ENCODE results near the gene PCDHGA7. TPM values are rescaled to one million over a fixed set of nuclear protein-coding genes. Genes with fewer than 3 reads are reported as not detected.

Gene PCDHGA7
- total and polyA plus RNA-seq, 10 donors, result 0.18 to 5.4 (median 2.0) TPM

Other genes starting within 250 kb of the PCDHGA7 start
Only the 30 nearest of the 36 such genes appear.
- gene PCDHB9, start 195.6 kb upstream of the PCDHGA7 start, total RNA-seq, result 1 to 10 TPM in 5 of 7 donors, under 1 TPM in 2; 0.40 to 4.9 (median 1.5) TPM
- under 1 TPM; 0.06 to 0.19 (median 0.09) TPM for gene PCDHB9, start 195.6 kb upstream of the PCDHGA7 start, polyA plus RNA-seq
- gene PCDHB10, start 190.4 kb upstream of the PCDHGA7 start, total RNA-seq, result 1 to 10 TPM in 4 of 7 donors, under 1 TPM in 3; 0.74 to 2.7 (median 1.4) TPM
- under 1 TPM; 0.09 to 0.26 (median 0.15) TPM for gene PCDHB10, start 190.4 kb upstream of the PCDHGA7 start, polyA plus RNA-seq
- gene PCDHB11, start 183.1 kb upstream of the PCDHGA7 start, total RNA-seq, result 1 to 10 TPM in 5 of 7 donors, under 1 TPM in 2; 0.68 to 3.4 (median 1.2) TPM
- under 1 TPM; 0.07 to 0.19 (median 0.14) TPM for gene PCDHB11, start 183.1 kb upstream of the PCDHGA7 start, polyA plus RNA-seq
- gene PCDHB12, start 174.0 kb upstream of the PCDHGA7 start, total RNA-seq, result 1 to 10 TPM; 1.1 to 2.4 (median 1.8) TPM
- gene PCDHB12, start 174.0 kb upstream of the PCDHGA7 start, polyA plus RNA-seq, result under 1 TPM; 0.11 to 0.16 (median 0.11) TPM
- gene PCDHB13, start 168.8 kb upstream of the PCDHGA7 start, total RNA-seq, result 1 to 10 TPM; 1.4 to 6.8 (median 4.0) TPM
- gene PCDHB13, start 168.8 kb upstream of the PCDHGA7 start, polyA plus RNA-seq, result under 1 TPM; 0.09 to 0.38 (median 0.12) TPM
- 1 to 10 TPM; 1.6 to 5.9 (median 2.8) TPM for gene PCDHB14, start 159.4 kb upstream of the PCDHGA7 start, total RNA-seq
- gene PCDHB14, start 159.4 kb upstream of the PCDHGA7 start, polyA plus RNA-seq, result under 1 TPM; 0.27 to 0.93 (median 0.30) TPM
- 1 to 10 TPM; 1.7 to 5.6 (median 3.8) TPM for gene PCDHB15, start 137.3 kb upstream of the PCDHGA7 start, total RNA-seq
- 1 to 10 TPM in 1 of 3 donors, under 1 TPM in 2; 0.42 to 1.1 (median 0.72) TPM for gene PCDHB15, start 137.3 kb upstream of the PCDHGA7 start, polyA plus RNA-seq
- gene SLC25A2, start 78.7 kb upstream of the PCDHGA7 start, total RNA-seq, result 1 to 10 TPM in 6 of 7 donors, under 1 TPM in 1; 0.57 to 3.0 (median 2.2) TPM
- gene SLC25A2, start 78.7 kb upstream of the PCDHGA7 start, polyA plus RNA-seq, result under 1 TPM; 0.05 to 0.22 (median 0.07) TPM
- gene TAF7, start 62.0 kb upstream of the PCDHGA7 start, total RNA-seq, result 10 to 100 TPM; 67.6 to 80.6 (median 75.7) TPM
- gene TAF7, start 62.0 kb upstream of the PCDHGA7 start, polyA plus RNA-seq, result 100 to 1,000 TPM in 2 of 3 donors, 10 to 100 TPM in 1; 91.1 to 112 (median 111) TPM
- gene PCDHGA1, start 52.2 kb upstream of the PCDHGA7 start, total RNA-seq, result under 1 TPM in 6 of 7 donors, not detected in 1; 0.17 to 0.52 (median 0.36) TPM
- gene PCDHGA1, start 52.2 kb upstream of the PCDHGA7 start, polyA plus RNA-seq, result under 1 TPM; 0.04 to 0.06 (median 0.06) TPM
- 1 to 10 TPM in 6 of 7 donors, under 1 TPM in 1; 0.84 to 3.9 (median 1.8) TPM for gene PCDHGA2, start 44.0 kb upstream of the PCDHGA7 start, total RNA-seq
- under 1 TPM; 0.04 to 0.19 (median 0.06) TPM for gene PCDHGA2, start 44.0 kb upstream of the PCDHGA7 start, polyA plus RNA-seq
- gene PCDHGA3, start 38.9 kb upstream of the PCDHGA7 start, total RNA-seq, result 1 to 10 TPM in 5 of 7 donors, under 1 TPM in 2; 0.60 to 4.4 (median 2.1) TPM
- under 1 TPM in 1 of 3 donors, not detected in 2; 0.22 TPM for gene PCDHGA3, start 38.9 kb upstream of the PCDHGA7 start, polyA plus RNA-seq
- gene PCDHGB1, start 32.6 kb upstream of the PCDHGA7 start, total RNA-seq, result 1 to 10 TPM in 6 of 7 donors, under 1 TPM in 1; 0.87 to 3.7 (median 1.6) TPM
- under 1 TPM in 2 of 3 donors, not detected in 1; 0.04 to 0.10 TPM for gene PCDHGB1, start 32.6 kb upstream of the PCDHGA7 start, polyA plus RNA-seq
- gene PCDHGA4, start 27.7 kb upstream of the PCDHGA7 start, total RNA-seq, result 1 to 10 TPM; 1.4 to 4.5 (median 2.7) TPM
- gene PCDHGA4, start 27.7 kb upstream of the PCDHGA7 start, polyA plus RNA-seq, result under 1 TPM; 0.04 to 0.16 (median 0.05) TPM
- 1 to 10 TPM; 1.7 to 4.5 (median 3.5) TPM for gene PCDHGB2, start 22.7 kb upstream of the PCDHGA7 start, total RNA-seq
- under 1 TPM in 2 of 3 donors, not detected in 1; 0.09 to 0.22 TPM for gene PCDHGB2, start 22.7 kb upstream of the PCDHGA7 start, polyA plus RNA-seq
- gene PCDHGA5, start 18.6 kb upstream of the PCDHGA7 start, total RNA-seq, result 1 to 10 TPM; 1.4 to 3.1 (median 2.3) TPM
- under 1 TPM in 2 of 3 donors, not detected in 1; 0.04 to 0.22 TPM for gene PCDHGA5, start 18.6 kb upstream of the PCDHGA7 start, polyA plus RNA-seq
- gene PCDHGB3, start 12.5 kb upstream of the PCDHGA7 start, total RNA-seq, result 1 to 10 TPM; 1.3 to 5.0 (median 3.9) TPM
- gene PCDHGB3, start 12.5 kb upstream of the PCDHGA7 start, polyA plus RNA-seq, result under 1 TPM; 0.06 to 0.38 (median 0.09) TPM
- gene PCDHGA6, start 8.9 kb upstream of the PCDHGA7 start, total RNA-seq, result 1 to 10 TPM; 2.2 to 5.0 (median 4.2) TPM
- gene PCDHGA6, start 8.9 kb upstream of the PCDHGA7 start, polyA plus RNA-seq, result under 1 TPM; 0.35 to 0.58 (median 0.54) TPM
- 1 to 10 TPM; 1.6 to 3.9 (median 3.0) TPM for gene PCDHGB4, start 5.0 kb downstream of the PCDHGA7 start, total RNA-seq
- under 1 TPM; 0.02 to 0.29 (median 0.14) TPM for gene PCDHGB4, start 5.0 kb downstream of the PCDHGA7 start, polyA plus RNA-seq
- 1 to 10 TPM in 6 of 7 donors, under 1 TPM in 1; 0.70 to 3.9 (median 2.1) TPM for gene PCDHGA8, start 9.9 kb downstream of the PCDHGA7 start, total RNA-seq
- gene PCDHGA8, start 9.9 kb downstream of the PCDHGA7 start, polyA plus RNA-seq, result under 1 TPM in 2 of 3 donors, not detected in 1; 0.04 to 0.13 TPM
- 1 to 10 TPM; 3.9 to 8.0 (median 5.6) TPM for gene PCDHGB5, start 15.2 kb downstream of the PCDHGA7 start, total RNA-seq
- under 1 TPM; 0.07 to 0.32 (median 0.17) TPM for gene PCDHGB5, start 15.2 kb downstream of the PCDHGA7 start, polyA plus RNA-seq
- 1 to 10 TPM; 2.6 to 9.6 (median 4.7) TPM for gene PCDHGA9, start 20.0 kb downstream of the PCDHGA7 start, total RNA-seq
- under 1 TPM in 2 of 3 donors, not detected in 1; 0.11 to 0.29 TPM for gene PCDHGA9, start 20.0 kb downstream of the PCDHGA7 start, polyA plus RNA-seq
- gene PCDHGB6, start 25.3 kb downstream of the PCDHGA7 start, total RNA-seq, result 1 to 10 TPM; 3.1 to 6.8 (median 5.2) TPM
- under 1 TPM; 0.13 to 0.42 (median 0.20) TPM for gene PCDHGB6, start 25.3 kb downstream of the PCDHGA7 start, polyA plus RNA-seq
- gene PCDHGA10, start 30.2 kb downstream of the PCDHGA7 start, total RNA-seq, result 1 to 10 TPM; 2.5 to 6.9 (median 4.6) TPM
- gene PCDHGA10, start 30.2 kb downstream of the PCDHGA7 start, polyA plus RNA-seq, result under 1 TPM; 0.15 to 0.35 (median 0.17) TPM
- gene PCDHGB7, start 34.9 kb downstream of the PCDHGA7 start, total RNA-seq, result 10 to 100 TPM in 2 of 7 donors, 1 to 10 TPM in 5; 5.7 to 11.9 (median 8.1) TPM
- under 1 TPM; 0.14 to 0.42 (median 0.15) TPM for gene PCDHGB7, start 34.9 kb downstream of the PCDHGA7 start, polyA plus RNA-seq
- gene PCDHGA11, start 38.3 kb downstream of the PCDHGA7 start, total RNA-seq, result 1 to 10 TPM; 1.8 to 5.7 (median 3.2) TPM
- gene PCDHGA11, start 38.3 kb downstream of the PCDHGA7 start, polyA plus RNA-seq, result under 1 TPM; 0.13 to 0.26 (median 0.18) TPM
- gene PCDHGA12, start 47.8 kb downstream of the PCDHGA7 start, total RNA-seq, result 1 to 10 TPM; 3.3 to 6.3 (median 5.4) TPM
- under 1 TPM; 0.02 to 0.54 (median 0.12) TPM for gene PCDHGA12, start 47.8 kb downstream of the PCDHGA7 start, polyA plus RNA-seq
- gene PCDHGC3, start 93.2 kb downstream of the PCDHGA7 start, total RNA-seq, result 10 to 100 TPM; 10.7 to 26.7 (median 22.5) TPM
- gene PCDHGC3, start 93.2 kb downstream of the PCDHGA7 start, polyA plus RNA-seq, result 10 to 100 TPM in 2 of 3 donors, 1 to 10 TPM in 1; 7.0 to 12.7 (median 10.3) TPM
- gene PCDHGC4, start 102.3 kb downstream of the PCDHGA7 start, total RNA-seq, result 1 to 10 TPM; 1.3 to 3.9 (median 2.6) TPM
- gene PCDHGC4, start 102.3 kb downstream of the PCDHGA7 start, polyA plus RNA-seq, result under 1 TPM in 2 of 3 donors, not detected in 1; 0.03 TPM
- 1 to 10 TPM in 5 of 7 donors, under 1 TPM in 2; 0.93 to 2.5 (median 1.2) TPM for gene PCDHGC5, start 106.3 kb downstream of the PCDHGA7 start, total RNA-seq
- under 1 TPM in 2 of 3 donors, not detected in 1; 0.02 to 0.10 TPM for gene PCDHGC5, start 106.3 kb downstream of the PCDHGA7 start, polyA plus RNA-seq

Data from spleen (tissue), 10 donors.